C4-2B (cell line): Measurements from ENCODE around the gene SCYGR1.
"Not testable (repeated sequence)": the region's sequence is repeated elsewhere in the genome, so short reads cannot be mapped to it uniquely, and the experiment has no call there.

Source experiments
- H3K27ac ChIP-seq: fragments of 450-650 bp; 2 replicates; pipeline ENCODE4 v1.5.1; 2017
- ZFX ChIP-seq: fragments of 450-650 bp; IDR thresholded peaks from 2 replicates; pipeline ENCODE4 v1.6.1; 2017
- TF ChIP-seq, protein P1 (sequence below): fragments of 450-650 bp; conservative IDR thresholded peaks from 2 replicates; pipeline ENCODE4 v1.5.1; 2017; ENCODE audit warnings: mild to moderate bottlenecking

SCYGR1 gene

DNA sequence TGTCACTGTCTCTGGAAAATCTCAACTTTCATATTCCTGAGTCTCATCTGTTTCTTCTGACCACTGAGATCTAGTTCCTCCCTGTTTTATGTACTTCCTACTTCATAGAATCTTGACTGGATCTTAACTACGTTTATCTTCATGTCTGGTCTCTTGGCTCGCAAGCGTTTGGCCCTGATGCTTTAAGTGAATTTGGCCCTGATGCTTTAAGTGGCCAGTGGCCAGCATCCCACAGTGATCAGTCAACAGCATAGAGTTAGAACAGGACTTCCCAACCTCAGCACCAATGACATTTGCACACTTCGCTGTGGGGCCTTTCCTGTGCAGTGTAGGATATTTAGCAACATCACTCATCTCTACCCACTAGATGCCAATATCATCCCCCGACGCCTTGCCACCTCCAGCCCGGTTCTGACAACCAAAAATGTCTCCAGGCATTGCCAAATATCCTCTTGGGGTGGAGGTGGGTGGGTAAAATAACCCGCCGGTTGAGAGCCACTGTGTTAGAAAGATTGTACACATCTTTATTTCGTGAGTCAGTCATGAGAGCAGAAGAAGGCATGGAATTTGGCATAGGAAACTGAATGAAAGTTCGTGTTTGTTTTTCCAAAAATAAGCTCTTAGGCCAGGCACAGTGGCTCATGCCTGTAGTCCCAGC, 20.9 kb downstream of the SCYGR1 start:
- H3K27ac ChIP-seq, result no peak overlapping the region
- TF ChIP-seq ZFX, result no peak
- TF ChIP-seq, protein P1, sequence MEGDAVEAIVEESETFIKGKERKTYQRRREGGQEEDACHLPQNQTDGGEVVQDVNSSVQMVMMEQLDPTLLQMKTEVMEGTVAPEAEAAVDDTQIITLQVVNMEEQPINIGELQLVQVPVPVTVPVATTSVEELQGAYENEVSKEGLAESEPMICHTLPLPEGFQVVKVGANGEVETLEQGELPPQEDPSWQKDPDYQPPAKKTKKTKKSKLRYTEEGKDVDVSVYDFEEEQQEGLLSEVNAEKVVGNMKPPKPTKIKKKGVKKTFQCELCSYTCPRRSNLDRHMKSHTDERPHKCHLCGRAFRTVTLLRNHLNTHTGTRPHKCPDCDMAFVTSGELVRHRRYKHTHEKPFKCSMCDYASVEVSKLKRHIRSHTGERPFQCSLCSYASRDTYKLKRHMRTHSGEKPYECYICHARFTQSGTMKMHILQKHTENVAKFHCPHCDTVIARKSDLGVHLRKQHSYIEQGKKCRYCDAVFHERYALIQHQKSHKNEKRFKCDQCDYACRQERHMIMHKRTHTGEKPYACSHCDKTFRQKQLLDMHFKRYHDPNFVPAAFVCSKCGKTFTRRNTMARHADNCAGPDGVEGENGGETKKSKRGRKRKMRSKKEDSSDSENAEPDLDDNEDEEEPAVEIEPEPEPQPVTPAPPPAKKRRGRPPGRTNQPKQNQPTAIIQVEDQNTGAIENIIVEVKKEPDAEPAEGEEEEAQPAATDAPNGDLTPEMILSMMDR, result no peak

GRCh38 chr2:227365833-227366232, 21.9 kb downstream of the SCYGR1 start:
- TF ChIP-seq ZFX, result no peak
- TF ChIP-seq, protein P1, result no peak

GRCh38 chr2:227364585-227365263, 23.0 kb downstream of the SCYGR1 start:
- not testable (repeated sequence) for H3K27ac ChIP-seq

More at GRCh38 chr2:227365833-227366232, 21.9 kb downstream of the SCYGR1 start:
- H3K27ac ChIP-seq, result no peak overlapping the region

DNA sequence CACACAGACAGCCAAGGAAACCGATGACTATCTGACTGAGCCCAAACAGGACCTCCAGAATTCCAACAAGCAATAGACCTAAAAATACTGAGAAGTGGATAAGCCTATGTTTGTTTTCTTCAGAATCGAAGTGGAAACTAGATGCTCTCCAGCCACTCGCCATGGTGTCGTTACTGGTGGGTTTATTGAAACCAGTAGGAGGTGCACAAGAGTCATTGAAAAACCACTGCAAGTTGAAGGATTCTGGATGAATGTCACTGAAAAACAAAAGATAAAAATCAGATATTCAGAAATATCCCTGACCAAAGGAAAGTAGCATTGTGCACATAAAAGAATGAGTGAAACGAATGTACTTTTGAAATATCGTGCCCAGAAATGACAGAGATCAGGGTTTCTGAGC, 24.0 kb downstream of the SCYGR1 start:
- no peak overlapping the region for H3K27ac ChIP-seq
- TF ChIP-seq ZFX, result no peak
- TF ChIP-seq, protein P1, result peak; percentile 41

- TF ChIP-seq, protein P1, result no peak
- H3K27ac ChIP-seq, result no peak overlapping the region
Measured at GRCh38 chr2:227360351-227360750, 27.4 kb downstream of the SCYGR1 start.

GRCh38 chr2:227351639-227352038, 36.1 kb downstream of the SCYGR1 start:
- TF ChIP-seq ZFX, result no peak
- TF ChIP-seq, protein P1, result no peak
- H3K27ac ChIP-seq, result no peak overlapping the region

DNA sequence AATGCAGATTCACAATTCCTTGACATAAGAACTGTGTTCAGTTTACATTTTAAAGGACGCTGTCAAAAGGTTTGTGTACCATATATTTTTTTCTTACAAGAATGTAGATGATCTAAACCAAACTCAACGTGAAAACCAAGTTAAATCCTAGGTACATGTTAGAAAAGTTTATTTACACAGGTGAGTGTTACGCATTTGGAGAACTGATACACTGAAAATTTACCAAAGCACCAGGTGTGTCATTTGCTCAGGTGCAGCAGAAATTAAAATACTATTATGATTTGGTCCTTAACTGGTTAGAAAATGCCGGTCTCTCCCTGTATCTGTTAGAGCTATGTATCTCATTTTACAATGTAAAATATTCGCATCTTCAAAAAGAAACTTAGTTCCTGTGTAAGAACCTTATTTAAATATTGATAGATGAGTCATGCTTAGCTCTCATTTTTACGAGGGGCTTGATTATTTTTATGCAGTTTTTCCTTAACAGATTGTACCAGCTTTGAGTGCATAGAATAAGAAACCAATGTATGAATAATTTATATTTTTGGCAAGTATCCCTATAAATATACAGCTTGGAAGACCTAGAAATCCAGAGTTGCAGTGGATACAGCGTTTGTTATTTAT, 37.6 kb downstream of the SCYGR1 start:
- H3K27ac ChIP-seq, result no peak overlapping the region
- no peak for TF ChIP-seq ZFX
- TF ChIP-seq, protein P1, result no peak
